Fibroblast of skin of right biceps (primary cell): Measurements from ENCODE around the gene RGS8.
"Not testable (repeated sequence)": the region's sequence is repeated elsewhere in the genome, so short reads cannot be mapped to it uniquely, and the experiment has no call there.

Experiments used
- DNase-seq: peaks from one replicate; pipeline ENCODE4 v3.0.0-alpha.2; 2013

RGS8 gene

DNA sequence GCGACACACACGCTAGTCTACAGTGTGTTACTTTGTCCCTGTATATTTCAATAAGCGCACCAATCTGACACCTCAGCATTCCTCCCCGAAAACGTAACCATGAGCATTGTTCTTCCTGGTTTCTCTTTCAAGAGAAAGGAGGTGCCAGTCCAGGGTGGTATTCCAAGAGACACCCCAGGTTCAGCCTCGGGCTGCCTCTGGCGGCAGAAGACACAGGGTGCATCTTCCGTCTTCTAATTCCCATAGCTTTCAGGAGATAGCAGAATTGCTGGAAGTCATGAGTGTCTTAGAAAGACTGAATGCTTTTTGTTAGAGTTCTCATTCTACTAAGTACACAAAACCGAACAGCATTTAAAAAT is 15.9 kb upstream of the RGS8 start:
- no peak for DNase-seq

GRCh38 chr1:182699393-182700350 is 15.3 kb upstream of the RGS8 start:
- DNase-seq: peak; percentile 18

DNA sequence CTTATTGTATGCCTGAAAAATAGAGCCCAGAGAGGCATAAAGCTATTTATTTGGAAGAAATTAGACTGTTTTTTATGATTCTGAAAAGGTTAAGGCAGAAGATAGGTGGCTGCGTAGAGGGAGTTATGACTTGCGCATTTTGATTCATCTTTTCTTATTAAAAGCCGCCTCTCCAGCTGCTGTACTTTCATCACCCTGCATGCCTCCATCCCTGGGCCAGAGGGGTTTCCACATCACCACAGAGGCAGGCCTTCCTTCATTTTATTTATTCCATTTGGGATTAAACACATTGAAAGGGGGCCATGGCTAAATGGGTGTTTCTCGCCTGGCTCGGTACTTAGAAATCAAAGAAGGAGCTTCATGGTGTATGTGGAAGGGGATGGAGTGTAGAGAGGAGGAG is 14.6 kb upstream of the RGS8 start:
- DNase-seq: no peak

GRCh38 chr1:182693139-182693538 is 8.8 kb upstream of the RGS8 start:
- DNase-seq: not testable (repeated sequence)

DNA sequence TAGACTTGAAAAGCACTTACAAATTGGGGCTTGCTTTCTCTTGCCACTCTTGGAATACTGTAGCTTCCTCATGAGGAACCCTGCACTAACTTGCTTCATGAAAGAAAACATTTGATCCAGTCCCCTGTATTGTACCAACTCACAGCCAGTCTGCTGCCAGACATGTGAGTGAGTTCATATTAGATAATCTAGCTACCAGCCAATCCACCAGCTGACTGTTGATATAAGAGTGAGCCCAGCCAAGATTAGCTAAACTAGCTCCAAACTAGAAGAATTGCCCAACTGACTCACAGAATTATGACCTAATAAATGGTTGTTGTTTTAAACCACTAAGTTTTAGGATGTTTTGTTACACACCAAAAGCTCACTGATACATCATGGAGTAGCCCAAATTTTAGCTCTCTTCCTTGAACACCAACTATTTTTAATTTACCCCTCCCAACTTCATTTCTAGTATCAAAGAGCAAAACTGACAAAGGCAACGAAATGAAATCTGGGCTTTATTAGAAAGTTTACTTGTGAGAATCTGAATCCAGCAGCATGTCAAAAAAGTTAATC is 6.6 kb upstream of the RGS8 start:
- no peak for DNase-seq

DNA sequence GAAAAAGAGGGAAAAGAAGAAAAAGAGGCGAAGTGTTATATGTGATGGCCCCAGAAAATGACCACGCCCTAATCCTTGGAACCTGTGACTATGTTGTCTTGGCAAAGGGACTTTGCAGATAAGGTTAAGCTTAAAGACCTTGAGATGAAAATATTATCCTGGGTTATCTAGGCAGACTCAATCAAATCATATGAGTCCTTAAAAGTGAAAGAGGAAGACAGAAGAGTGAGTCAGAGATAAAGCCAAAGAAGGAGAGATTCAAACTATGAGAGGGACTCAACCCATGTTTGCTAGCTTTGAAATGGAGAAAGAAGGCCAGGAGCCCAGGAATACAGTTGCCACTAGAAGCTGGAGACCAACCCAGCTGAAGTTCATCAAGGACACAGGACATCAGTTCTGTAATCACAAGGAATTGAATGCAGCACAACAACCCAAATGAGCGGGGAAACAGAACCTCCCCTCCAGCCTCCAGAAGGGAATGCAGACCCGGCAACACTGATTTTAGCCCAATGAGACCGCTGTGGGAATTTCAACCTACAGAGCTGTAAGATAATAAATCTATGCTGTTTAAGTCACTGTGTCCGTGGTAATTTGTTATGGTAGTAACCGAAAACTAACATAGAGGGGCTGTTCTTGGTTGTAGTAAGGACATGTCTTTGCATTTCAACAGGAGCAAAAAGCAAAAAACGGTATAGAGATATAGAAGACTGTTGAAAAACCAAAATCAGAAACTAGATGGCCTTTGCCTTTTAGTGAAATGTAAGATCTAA is 4.2 kb upstream of the RGS8 start:
- no peak for DNase-seq

GRCh38 chr1:182687361-182687760 is 3.0 kb upstream of the RGS8 start:
- no peak for DNase-seq

- DNase-seq: no peak
These were observed 2.1 kb upstream of the RGS8 start for GRCh38 chr1:182686446-182686845.

DNA sequence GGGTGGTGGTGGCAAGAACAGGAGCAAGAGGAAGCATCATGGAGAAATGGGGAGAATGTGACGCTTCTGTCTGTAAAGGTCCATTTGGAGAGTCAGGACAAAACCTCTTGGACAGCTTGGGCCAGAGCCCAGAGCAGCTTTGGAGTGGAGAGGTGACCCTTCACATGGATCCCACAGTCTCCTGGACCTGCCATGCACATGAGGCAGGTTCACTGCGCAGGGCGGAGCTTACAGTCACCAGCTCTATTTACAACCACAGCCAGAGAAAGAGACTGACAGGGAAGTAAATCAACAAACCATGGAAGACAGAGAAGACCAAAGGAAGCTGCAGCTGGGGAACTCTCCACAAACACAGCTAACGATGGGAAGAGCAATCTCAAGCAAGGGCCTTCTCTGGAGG is 828 bp upstream of the RGS8 start:
- no peak for DNase-seq

DNA sequence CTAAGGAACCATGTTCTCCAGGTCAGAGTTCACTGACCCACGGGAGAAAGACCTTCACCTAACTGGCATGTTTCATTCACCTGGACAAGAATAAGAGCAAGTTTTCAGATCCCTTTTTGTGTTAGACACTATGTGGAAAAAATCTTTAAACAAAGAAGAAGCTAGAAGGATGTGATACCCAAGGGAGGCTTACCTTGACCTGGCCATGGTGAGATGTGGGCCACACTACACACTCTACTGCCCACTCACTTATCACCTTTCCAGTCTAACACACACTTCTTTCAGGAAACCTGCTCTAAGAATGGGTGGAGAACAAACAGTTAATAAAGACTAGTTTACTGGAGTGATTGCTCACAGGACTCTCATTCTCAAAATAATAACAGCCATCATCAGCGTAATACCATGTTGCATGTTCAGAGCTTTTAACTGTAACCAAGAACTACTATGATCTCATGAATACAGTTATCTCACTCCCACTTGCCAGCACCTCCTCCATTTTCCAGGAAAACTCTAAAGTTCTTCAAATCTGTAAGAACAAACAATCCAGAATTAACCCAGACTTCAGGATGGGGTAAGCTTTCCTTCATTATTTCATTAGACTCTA is 1.4 kb downstream of the RGS8 start:
- no peak for DNase-seq

GRCh38 chr1:182682406-182682805 is 2.0 kb downstream of the RGS8 start:
- no peak for DNase-seq

- DNase-seq: no peak
These were observed 2.8 kb downstream of the RGS8 start for GRCh38 chr1:182681568-182681912.

- DNase-seq: no peak
These were observed 3.4 kb downstream of the RGS8 start for GRCh38 chr1:182680901-182681567.

DNA sequence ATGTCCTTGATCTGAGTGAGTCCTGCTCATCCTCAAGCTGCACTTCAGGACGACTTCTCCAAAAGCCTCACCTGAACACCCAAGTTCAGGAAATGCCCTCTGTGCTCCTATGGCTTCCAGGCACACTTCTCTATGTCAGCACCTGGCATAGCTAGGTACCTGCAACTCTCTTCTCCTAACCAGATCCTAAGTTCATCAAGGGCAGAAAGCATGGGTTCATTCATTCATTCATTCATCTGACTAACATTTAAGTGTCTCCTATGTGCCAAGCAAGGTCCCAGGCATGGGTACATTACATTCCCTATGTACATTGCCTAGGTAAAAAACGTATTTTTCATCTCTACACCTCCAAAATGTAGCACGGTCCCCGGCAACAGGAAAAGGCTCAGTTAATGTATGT is 4.0 kb downstream of the RGS8 start:
- no peak for DNase-seq

GRCh38 chr1:182679684-182680083 is 4.7 kb downstream of the RGS8 start:
- DNase-seq: no peak

DNA sequence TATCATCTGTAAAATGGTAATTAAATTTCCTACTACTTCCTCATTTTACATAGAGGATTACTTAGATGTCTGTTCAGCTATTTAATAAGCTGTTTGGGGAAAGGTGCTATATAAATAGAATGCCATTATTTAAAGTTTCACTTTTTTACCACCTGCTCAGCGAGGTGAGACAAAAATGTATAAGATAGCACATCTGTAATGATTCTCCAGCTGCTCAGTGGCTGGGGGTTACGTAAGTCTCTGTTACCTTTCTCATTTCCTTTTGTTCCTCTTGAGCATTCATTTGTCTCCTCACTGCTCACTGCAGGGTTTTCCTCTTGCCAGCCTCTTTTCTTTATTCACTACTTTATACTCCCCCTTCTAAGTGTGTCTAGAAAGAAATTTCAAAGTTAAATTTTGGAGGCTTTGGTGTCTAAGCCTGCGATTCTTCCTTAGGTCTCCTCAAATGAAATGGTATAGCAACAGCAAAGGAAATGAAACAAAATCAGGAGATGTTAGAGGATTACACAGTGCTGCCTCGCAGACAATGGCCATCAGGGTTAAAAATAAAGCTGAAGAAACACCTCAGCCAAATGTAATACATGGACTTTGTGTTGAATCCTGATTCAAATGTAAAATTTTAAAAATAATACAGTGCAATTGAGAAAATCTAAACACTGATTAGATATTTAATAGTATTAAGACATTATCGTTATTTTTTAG is 6.8 kb downstream of the RGS8 start:
- DNase-seq: no peak

- peak; percentile 6 for DNase-seq
These were observed 8.1 kb downstream of the RGS8 start for GRCh38 chr1:182676274-182676673.

DNA sequence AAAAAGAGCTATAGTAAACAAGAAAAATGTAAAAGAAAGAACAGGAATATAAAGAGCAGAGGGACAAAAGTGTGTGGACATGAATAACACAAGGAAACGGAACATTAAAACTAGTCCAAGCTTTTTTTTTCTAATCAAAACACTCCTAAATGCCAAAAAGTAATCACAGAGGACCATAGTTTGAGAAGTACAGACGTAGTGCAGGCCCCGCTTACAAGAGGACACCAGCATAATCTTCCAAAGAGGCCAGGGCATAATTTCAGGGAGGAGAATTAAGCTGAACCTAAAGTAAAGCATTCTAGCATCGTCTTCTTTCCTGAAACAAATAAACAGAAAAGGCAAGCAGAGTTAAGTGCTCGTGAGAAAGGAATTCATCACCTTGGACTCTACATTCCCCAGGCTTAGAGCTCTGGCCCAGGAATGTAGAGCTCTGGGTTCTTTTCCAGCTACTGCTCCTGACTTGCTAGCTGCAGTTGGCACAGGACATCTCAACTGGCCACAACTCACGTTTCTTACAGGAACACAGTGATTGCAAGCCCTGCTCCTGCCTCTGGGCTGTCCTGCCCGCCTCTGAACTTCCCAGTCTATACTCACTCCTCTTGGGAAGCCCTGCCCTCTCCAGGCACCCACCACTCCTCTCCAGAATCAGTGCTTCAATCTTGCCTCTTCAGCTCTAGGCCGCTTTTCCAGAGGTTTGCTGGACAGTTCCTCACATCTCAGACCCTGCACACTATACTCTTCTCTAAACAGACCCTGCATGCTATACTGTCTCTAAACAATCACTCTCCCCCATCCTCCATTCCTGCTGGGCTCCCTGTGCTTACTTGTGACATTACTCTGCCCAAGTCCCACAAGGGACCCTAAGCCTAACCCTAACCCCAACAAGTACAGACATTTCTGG is 9.8 kb downstream of the RGS8 start:
- DNase-seq: peak; percentile 46

DNA sequence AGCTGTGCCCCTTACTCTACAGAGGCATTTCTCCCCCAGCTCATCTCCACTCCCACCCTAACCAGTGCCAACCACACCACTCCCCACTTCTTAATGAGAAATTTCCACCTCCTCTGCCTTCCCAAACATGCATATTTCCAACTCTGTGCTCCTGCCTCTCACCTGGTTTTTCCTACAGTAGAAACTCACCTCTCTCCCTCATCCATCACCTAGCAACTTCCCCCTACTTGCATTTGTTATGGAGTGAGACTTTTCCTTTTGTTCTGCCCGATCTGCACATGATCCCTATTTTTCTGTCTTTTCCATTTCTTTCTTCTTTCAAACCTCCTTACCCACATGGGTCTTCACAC is 11.9 kb downstream of the RGS8 start:
- no peak for DNase-seq

GRCh38 chr1:182671750-182672486 is 12.5 kb downstream of the RGS8 start:
- no peak for DNase-seq
